Cardiac septum (tissue), 1 donor: ENCODE data around the gene SSB. TPM values are rescaled to one million over a fixed set of nuclear protein-coding genes. Genes with fewer than 3 reads are reported as not detected.

Source experiments
- total RNA-seq: library from RNA; stranded (reverse); fragmentation: NEBNext Ultra II Directional; extraction: Animal tissue kit (Norgen Biotek cat#: 25700); gene quantifications from one replicate; pipeline ENCODE4 v1.2.1, GENCODE V29; 2021
- donor health status: DM: no; HTN: no; CAD: no.

Gene SSB
- total RNA-seq, 1 donor from 2014 or later: 61.8 TPM

Other genes starting within 250 kb of the SSB start
- gene FASTKD1, start 225.0 kb upstream of the SSB start, total RNA-seq: 65.2 TPM
- gene PPIG, start 214.5 kb upstream of the SSB start, total RNA-seq: 40.6 TPM
- gene CFAP210, start 104.5 kb upstream of the SSB start, total RNA-seq: not detected
- 2.2 TPM for gene PHOSPHO2, start 104.4 kb upstream of the SSB start, total RNA-seq
- gene KLHL23, start 65.0 kb upstream of the SSB start, total RNA-seq: 9.0 TPM
- gene METTL5, start 26.0 kb downstream of the SSB start, total RNA-seq: 61.5 TPM
- gene UBR3, start 28.6 kb downstream of the SSB start, total RNA-seq: 87.5 TPM